NCI-H1105 (cell line): ENCODE measurements around the gene MAPK10.
"Not testable (repeated sequence)": the region's sequence is repeated elsewhere in the genome, so short reads cannot be mapped to it uniquely, and the experiment has no call there.

Experiments
- DNase-seq: peaks from one replicate; lab custom pipeline; 2025; lab: John Stamatoyannopoulos, UW

Gene MAPK10

GRCh38 chr4:86034616-86035015 is 325.2 kb downstream of the MAPK10 start:
- no peak for DNase-seq

GRCh38 chr4:86033171-86033570 is 326.7 kb downstream of the MAPK10 start:
- no peak for DNase-seq

GRCh38 chr4:86032476-86033022 is 327.3 kb downstream of the MAPK10 start:
- DNase-seq = no peak

- DNase-seq = no peak
These were observed 327.9 kb downstream of the MAPK10 start for GRCh38 chr4:86031927-86032326.

GRCh38 chr4:86026720-86027119 is 333.1 kb downstream of the MAPK10 start:
- DNase-seq = no peak

GRCh38 chr4:86021671-86022070 is 338.2 kb downstream of the MAPK10 start:
- DNase-seq = not testable (repeated sequence)

GRCh38 chr4:86019906-86020305 is 339.9 kb downstream of the MAPK10 start:
- no peak for DNase-seq

- no peak for DNase-seq
These were observed 340.5 kb downstream of the MAPK10 start for GRCh38 chr4:86019362-86019761.

- no peak for DNase-seq
These were observed 344.2 kb downstream of the MAPK10 start for GRCh38 chr4:86015412-86016350.

GRCh38 chr4:86014599-86014998 is 345.3 kb downstream of the MAPK10 start:
- DNase-seq = no peak

GRCh38 chr4:86013621-86014020 is 346.2 kb downstream of the MAPK10 start:
- DNase-seq = no peak

- DNase-seq = no peak
These were observed 348.7 kb downstream of the MAPK10 start for GRCh38 chr4:86011117-86011516.

- DNase-seq = no peak
These were observed 352.8 kb downstream of the MAPK10 start for GRCh38 chr4:86007042-86007441.

GRCh38 chr4:86006057-86006456 is 353.8 kb downstream of the MAPK10 start:
- no peak for DNase-seq

- DNase-seq = no peak
These were observed 355.8 kb downstream of the MAPK10 start for GRCh38 chr4:86004030-86004429.

- DNase-seq = no peak
These were observed 358.3 kb downstream of the MAPK10 start for GRCh38 chr4:86001591-86001990.

- DNase-seq = no peak
These were observed 364.5 kb downstream of the MAPK10 start for GRCh38 chr4:85995361-85995760.

GRCh38 chr4:85994576-85994975 is 365.3 kb downstream of the MAPK10 start:
- no peak for DNase-seq

- no peak for DNase-seq
These were observed 366.2 kb downstream of the MAPK10 start for GRCh38 chr4:85993641-85994040.

GRCh38 chr4:85986266-85986665 is 373.6 kb downstream of the MAPK10 start:
- no peak for DNase-seq

- DNase-seq = no peak
These were observed 380.6 kb downstream of the MAPK10 start for GRCh38 chr4:85979276-85979675.

GRCh38 chr4:85970535-85970934 is 389.3 kb downstream of the MAPK10 start:
- no peak for DNase-seq
